Activated naive CD4-positive, alpha-beta T cell treated with Interleukin-2 at 50 U/mL for 16 hours (primary cell): ENCODE data around the gene EPHA5.
"Not testable (repeated sequence)": the region's sequence is repeated elsewhere in the genome, so short reads cannot be mapped to it uniquely, and the experiment has no call there.

Source experiments
- DNase-seq: peaks from one replicate; pipeline ENCODE4 v3.0.0-alpha.2; 2020

The EPHA5 gene

GRCh38 chr4:65353098-65353497 is 317.2 kb downstream of the EPHA5 start:
- no peak for DNase-seq

DNA sequence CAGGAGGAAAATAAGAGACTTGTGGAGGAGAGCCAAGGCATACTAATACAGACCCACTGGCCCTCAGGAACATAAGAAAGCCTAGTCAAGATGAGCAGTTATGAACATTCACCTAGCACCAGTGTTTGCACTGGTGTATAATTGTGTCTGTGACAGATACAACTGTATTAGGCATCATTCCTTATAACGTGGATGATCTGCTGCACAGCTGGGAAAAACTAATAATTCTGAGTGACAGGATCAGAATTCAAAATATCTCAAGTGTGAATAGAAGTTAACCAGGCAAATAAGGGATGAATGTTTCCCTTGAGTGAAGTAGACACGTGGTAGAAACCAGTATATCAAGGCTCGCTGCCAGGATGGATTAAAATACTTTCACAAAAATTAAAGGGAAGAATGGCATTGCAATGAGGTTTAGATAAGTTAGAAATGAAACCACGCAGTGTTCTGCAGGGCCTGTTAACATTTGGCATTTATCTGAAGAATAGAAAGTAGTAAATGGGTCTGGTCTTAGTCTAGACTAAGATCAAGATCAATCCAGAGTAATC is 325.9 kb downstream of the EPHA5 start:
- no peak for DNase-seq

GRCh38 chr4:65343342-65343741 is 326.9 kb downstream of the EPHA5 start:
- no peak for DNase-seq

- no peak for DNase-seq
Measured at GRCh38 chr4:65341557-65341956, 328.7 kb downstream of the EPHA5 start.

GRCh38 chr4:65340382-65341109 is 329.7 kb downstream of the EPHA5 start:
- DNase-seq, result no peak

DNA sequence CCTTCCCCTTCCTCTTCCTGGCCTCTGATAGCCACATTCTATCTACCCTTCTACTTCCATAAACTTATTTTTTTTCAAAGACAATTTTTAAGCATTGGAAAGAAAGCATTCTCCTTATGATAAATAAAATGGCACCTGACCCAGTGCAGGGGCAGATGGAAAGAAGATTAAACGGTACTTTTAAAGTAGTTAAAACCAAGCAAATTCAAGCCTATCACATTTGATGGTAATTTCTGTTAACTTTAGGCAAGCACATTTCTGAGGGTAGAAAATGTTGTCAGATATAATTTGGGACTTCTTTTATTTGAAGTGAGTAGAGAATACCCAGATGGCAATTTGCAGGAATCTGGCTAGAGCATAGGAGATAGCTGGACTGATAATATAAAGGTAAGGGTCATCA is 332.9 kb downstream of the EPHA5 start:
- DNase-seq, result no peak

DNA sequence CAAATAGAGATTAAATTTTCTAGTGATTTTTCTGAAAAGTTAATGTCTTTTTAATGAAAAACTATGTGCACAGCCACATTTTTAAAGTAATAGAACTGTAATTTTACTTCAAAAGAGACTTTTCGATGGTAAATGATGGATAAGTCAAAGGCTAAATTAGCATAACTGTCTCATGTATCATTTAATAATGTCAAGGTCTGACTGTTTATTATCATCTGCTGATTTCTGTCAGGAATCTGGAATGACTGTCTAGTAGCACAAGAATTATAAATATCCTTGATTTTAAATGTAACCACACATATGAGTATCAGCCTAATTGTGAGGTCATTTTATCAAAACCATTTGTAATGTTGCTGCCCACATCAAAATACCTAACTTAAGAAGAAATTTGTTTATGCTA is 333.8 kb downstream of the EPHA5 start:
- no peak for DNase-seq

DNA sequence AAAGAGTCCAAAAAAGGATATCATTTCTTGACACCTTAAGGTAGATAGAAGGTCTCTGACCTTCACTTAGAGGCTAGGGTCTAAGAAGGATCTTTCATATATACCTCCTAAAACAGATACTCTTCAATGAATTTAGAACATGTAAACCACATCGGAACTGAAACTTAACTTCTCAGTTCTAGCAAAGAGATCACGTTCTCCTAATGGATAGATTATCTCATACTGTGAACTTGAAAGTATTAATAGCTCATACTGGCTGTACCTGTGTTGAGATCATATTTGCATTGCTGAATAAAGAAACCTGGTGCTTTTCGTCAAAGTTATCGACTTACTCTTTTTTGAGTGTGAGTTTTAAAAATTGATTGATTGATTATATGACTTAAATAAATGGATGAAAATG is 353.8 kb downstream of the EPHA5 start:
- DNase-seq, result no peak

DNA sequence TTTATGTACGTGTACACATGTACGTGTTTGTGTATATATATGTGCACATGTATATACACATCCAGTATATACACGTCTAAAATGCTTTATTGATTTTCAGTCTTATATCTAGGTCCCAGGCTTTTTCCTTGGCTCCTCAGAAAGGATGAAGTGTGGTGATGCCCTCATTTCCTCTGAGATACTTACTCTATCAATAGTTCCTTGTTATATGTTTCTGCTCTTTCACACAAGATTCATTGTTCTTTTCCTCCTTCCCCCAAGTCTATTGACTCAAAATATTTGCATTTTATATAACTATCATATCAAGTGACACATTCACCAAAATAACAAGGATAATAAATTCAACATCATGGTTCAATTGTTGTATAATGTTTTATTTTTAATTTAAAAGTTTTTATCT is 359.2 kb downstream of the EPHA5 start:
- DNase-seq, result no peak

DNA sequence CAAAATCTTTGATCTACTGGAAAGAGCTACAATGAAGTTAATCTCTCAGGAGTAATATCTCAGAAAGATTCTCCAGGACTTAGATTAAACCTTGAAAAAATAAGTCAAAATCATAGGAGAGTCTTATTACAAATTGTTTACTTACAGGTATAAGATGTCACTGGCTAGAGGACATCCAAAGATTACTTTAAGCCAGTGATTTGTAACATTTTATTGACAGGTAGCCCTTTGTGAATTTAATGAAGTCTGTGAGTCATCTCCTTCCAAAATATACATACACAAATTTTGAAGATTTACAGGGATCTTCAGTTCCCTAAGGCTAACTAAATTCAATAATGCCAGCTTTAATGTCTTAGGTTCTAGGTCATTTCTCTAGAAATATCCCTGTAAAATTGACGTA is 359.7 kb downstream of the EPHA5 start:
- no peak for DNase-seq

DNA sequence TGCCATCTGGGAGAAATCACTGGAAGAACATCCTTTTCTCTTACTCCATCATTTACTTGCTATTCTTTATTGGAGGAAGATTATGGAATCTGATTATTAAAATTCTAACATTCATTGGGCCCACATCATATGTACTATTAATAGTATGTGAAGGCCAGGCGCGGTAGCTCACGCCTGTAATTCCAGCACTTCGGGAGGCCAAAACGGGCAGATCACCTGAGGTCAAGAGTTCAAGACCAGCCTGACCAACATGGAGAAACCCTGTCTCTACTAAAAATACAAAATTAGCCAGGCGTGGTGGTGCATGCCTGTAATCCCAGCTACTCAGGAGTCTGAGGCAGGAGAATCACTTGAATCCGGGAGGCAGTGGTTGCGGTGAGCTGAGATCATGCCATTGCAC is 361.7 kb downstream of the EPHA5 start:
- not testable (repeated sequence) for DNase-seq

- DNase-seq, result no peak
Measured at GRCh38 chr4:65302145-65302544, 368.1 kb downstream of the EPHA5 start.

DNA sequence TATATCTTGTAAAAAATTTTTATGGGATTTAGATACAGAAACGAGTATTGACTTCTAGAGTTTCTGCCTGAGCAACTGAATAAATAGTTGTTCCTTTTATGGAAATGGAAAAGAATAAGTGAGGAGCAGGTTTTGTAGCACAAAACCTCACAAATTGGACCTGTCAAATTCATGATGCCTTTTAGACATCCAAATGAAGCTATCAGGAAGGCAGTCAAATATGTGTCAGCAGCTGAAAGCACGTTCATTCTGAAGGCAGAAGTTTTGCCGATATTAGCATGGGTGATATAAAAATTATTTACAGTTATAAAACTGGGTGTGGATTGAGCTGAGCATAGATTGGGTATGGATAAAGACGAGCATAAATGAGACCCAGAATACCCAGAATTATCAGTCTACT is 374.0 kb downstream of the EPHA5 start:
- no peak for DNase-seq

- no peak for DNase-seq
Measured at GRCh38 chr4:65287071-65287470, 383.2 kb downstream of the EPHA5 start.
